ENCODE data around the gene HEYL.

DNA sequence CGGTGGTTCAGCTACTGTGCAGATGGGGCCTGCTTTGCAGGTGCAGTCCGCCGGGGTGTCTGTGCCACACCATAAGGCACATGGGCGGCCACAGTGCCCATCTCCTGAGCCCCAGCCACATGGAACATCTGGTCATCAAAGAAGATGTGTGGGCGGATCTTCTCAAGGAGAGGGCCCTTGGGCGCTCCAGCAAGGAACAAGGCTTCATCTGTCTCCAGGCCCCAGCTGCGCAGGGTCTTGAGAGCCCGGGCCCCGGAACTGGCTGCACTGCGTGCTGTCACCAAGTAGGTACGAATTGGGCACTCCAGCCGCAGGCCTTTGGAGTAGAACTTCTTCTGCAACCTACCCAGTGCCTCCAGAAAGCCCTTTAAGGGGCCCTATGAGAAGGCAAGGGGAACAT lies 19.7 kb upstream of the HEYL start:
- TF ChIP-seq, protein P1, sequence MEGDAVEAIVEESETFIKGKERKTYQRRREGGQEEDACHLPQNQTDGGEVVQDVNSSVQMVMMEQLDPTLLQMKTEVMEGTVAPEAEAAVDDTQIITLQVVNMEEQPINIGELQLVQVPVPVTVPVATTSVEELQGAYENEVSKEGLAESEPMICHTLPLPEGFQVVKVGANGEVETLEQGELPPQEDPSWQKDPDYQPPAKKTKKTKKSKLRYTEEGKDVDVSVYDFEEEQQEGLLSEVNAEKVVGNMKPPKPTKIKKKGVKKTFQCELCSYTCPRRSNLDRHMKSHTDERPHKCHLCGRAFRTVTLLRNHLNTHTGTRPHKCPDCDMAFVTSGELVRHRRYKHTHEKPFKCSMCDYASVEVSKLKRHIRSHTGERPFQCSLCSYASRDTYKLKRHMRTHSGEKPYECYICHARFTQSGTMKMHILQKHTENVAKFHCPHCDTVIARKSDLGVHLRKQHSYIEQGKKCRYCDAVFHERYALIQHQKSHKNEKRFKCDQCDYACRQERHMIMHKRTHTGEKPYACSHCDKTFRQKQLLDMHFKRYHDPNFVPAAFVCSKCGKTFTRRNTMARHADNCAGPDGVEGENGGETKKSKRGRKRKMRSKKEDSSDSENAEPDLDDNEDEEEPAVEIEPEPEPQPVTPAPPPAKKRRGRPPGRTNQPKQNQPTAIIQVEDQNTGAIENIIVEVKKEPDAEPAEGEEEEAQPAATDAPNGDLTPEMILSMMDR (IDR thresholded peaks at IDR 0.05), result no peak
- TF ChIP-seq POLR2A (IDR thresholded peaks at IDR 0.05), result no peak
